ENCODE results near the gene GRIK5.

Gene GRIK5

GRCh38 chr19:42079276-42079669 lies 9.3 kb upstream of the GRIK5 start:
- no peak for DNase-seq (ENCODE audit: extremely low spot score, insufficient read length, low read depth)
- FAIRE-seq = no peak

- DNase-seq (ENCODE audit: extremely low spot score, insufficient read length, low read depth) (no peak), FAIRE-seq (no peak)
These were observed 8.7 kb upstream of the GRIK5 start for GRCh38 chr19:42078538-42079275.

- no peak for DNase-seq (ENCODE audit: extremely low spot score, insufficient read length, low read depth)
- FAIRE-seq = no peak
These were observed 8.1 kb upstream of the GRIK5 start for GRCh38 chr19:42078058-42078457.

GRCh38 chr19:42076380-42076944 lies 6.5 kb upstream of the GRIK5 start:
- FAIRE-seq (no peak), DNase-seq (ENCODE audit: extremely low spot score, insufficient read length, low read depth) (no peak)

GRCh38 chr19:42075616-42076379 lies 5.8 kb upstream of the GRIK5 start, which contains the start of gene ZNF574:
ZNF574 (plus strand) TSS chr19:42076166; CDS start chr19:42078607, 2,441 bp downstream.
- FAIRE-seq (peak; percentile 100), DNase-seq (ENCODE audit: extremely low spot score, insufficient read length, low read depth) (peak; percentile 95)

- no peak for FAIRE-seq
- no peak for DNase-seq (ENCODE audit: extremely low spot score, insufficient read length, low read depth)
These were observed 5.3 kb upstream of the GRIK5 start for GRCh38 chr19:42075364-42075615.

- DNase-seq (ENCODE audit: extremely low spot score, insufficient read length, low read depth) (no peak), FAIRE-seq (no peak)
These were observed 4.7 kb upstream of the GRIK5 start for GRCh38 chr19:42074513-42075363.

GRCh38 chr19:42071247-42071646 lies 1.2 kb upstream of the GRIK5 start:
- DNase-seq (ENCODE audit: extremely low spot score, insufficient read length, low read depth) = no peak
- no peak for FAIRE-seq

GRCh38 chr19:42068756-42069571 lies 1.0 kb downstream of the GRIK5 start:
- FAIRE-seq = no peak
- no peak for DNase-seq (ENCODE audit: extremely low spot score, insufficient read length, low read depth)

- DNase-seq (ENCODE audit: extremely low spot score, insufficient read length, low read depth) (no peak), FAIRE-seq (no peak)
These were observed 1.6 kb downstream of the GRIK5 start for GRCh38 chr19:42068361-42068755.

GRCh38 chr19:42067315-42067888 lies 2.6 kb downstream of the GRIK5 start:
- FAIRE-seq (no peak), DNase-seq (ENCODE audit: extremely low spot score, insufficient read length, low read depth) (no peak)

- FAIRE-seq = no peak
- no peak for DNase-seq (ENCODE audit: extremely low spot score, insufficient read length, low read depth)
These were observed 3.8 kb downstream of the GRIK5 start for GRCh38 chr19:42066075-42066754.

- FAIRE-seq = no peak
- DNase-seq (ENCODE audit: extremely low spot score, insufficient read length, low read depth) = no peak
These were observed 4.5 kb downstream of the GRIK5 start for GRCh38 chr19:42065511-42065910.

GRCh38 chr19:42065051-42065450 lies 5.0 kb downstream of the GRIK5 start:
- DNase-seq (ENCODE audit: extremely low spot score, insufficient read length, low read depth) (no peak), FAIRE-seq (no peak)

GRCh38 chr19:42064432-42064831 lies 5.6 kb downstream of the GRIK5 start:
- FAIRE-seq (no peak), DNase-seq (ENCODE audit: extremely low spot score, insufficient read length, low read depth) (no peak)

- DNase-seq (ENCODE audit: extremely low spot score, insufficient read length, low read depth) (no peak), FAIRE-seq (no peak)
These were observed 7.6 kb downstream of the GRIK5 start for GRCh38 chr19:42062381-42062780.

- FAIRE-seq (no peak), DNase-seq (ENCODE audit: extremely low spot score, insufficient read length, low read depth) (no peak)
These were observed 9.9 kb downstream of the GRIK5 start for GRCh38 chr19:42060117-42060516.

- DNase-seq (ENCODE audit: extremely low spot score, insufficient read length, low read depth) = no peak
- FAIRE-seq = no peak
These were observed 10.8 kb downstream of the GRIK5 start for GRCh38 chr19:42059196-42059595.

- FAIRE-seq (no peak), DNase-seq (ENCODE audit: extremely low spot score, insufficient read length, low read depth) (no peak)
These were observed 12.2 kb downstream of the GRIK5 start for GRCh38 chr19:42057846-42058245.

All from GM18507 (cell line).